T-helper 2 cell treated with Interferon-gamma antibody and Interleukin-4, amounts not matched to agents 100 ng/mL and 5 ng/mL, for 36 hours (primary cell): Measurements from ENCODE around the gene MKNK1. TPM values are rescaled to one million over a fixed set of nuclear protein-coding genes. Genes with fewer than 3 reads are reported as not detected.

ENCODE experiments used
- intact Hi-C: fragments of 100-400 bp; cut with micrococcal nuclease; formaldehyde crosslinking; loops from one replicate; pipeline ENCODE4 v1.15.1; 2023
- total RNA-seq: library from RNA; stranded (reverse); gene quantifications from 2 replicates; pipeline ENCODE4 v1.2.3, GENCODE V29; 2022

The MKNK1 gene
- total RNA-seq, 1 donor from 2014 or later: 75.4 TPM

DNA sequence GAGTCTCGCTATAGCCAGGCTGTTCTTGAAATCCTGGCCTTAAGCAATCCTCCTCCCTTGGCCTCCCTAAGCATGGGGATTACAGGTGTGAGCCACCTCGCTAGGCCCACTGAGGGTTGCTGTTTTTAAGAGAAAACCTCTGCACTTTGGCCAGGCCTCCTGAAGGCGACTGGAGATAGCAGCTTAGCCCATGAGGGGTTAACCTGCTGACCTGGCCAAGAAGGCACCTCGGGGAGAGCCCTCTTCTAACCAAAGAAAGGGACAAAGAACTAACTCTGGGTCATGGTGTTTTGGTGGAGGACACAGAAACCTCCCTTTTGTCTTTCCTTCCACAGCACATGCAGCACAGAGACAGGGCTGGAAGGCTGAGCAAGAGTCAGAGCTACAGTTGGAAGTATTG lies 35.0 kb downstream of the MKNK1 start:
- intact Hi-C loops: no loop called here

DNA sequence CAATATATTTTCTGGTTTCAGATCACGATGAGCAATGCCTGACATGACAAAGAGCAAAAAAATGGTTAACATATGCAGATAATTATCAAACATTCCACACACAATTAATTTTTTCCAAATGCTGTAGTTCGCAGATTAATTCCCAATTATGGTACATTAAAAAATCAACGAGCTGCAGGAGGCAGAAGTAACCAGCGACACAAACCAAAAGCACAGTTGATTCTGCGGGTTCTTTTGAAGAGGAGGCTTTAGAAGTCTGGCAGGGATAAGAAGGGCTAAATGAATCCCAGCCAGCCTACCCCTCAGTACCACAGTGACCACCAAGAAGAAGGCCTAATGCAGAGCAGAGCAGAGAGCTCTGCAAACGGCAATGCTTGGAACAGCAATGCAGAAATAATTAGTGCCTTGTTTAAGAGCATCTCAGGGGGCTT lies 35.6 kb downstream of the MKNK1 start:
- intact Hi-C loops: no loop called here

DNA sequence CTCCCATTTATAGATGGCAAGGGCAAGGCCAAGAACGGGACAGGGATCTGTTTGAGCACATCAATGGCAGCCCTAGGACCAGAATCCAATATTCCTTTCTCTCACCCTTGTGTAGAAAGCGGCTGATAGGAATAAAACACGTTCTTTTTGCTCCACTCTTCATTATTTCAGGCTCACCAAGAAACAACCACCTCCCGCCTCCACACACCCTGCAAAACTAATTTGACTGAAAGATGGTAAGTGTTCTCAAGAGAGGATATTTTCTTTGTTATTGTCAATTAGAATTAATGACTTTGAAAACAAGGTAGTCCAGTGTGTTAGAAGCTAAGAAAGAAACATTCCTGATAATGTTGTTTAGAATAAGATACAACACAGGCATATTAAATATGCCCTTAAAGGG lies 40.7 kb downstream of the MKNK1 start:
- intact Hi-C loops: no loop called here

GRCh38 chr1:46562498-46562897 lies 41.6 kb downstream of the MKNK1 start:
- intact Hi-C loops: no loop called here

DNA sequence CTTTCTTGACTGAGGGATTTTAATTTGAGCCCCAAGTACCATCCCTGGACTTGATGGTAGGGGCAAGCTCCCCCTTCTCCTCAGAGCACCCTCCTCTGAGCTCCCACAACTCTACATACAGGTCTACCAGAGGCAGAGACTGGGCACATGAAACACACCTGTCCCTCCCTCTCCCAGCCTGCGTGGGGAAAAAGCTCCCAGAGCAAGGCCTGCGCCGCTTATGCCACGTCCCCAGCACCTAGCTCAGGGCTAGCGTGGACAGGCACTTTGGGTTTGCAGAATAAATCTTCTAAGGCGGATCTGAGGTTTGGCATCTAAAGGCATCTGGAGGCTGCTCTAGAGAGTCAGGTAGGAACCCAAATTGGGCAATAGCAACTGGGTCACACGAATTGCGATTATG lies 45.1 kb downstream of the MKNK1 start:
- intact Hi-C loops: no loop called here

DNA sequence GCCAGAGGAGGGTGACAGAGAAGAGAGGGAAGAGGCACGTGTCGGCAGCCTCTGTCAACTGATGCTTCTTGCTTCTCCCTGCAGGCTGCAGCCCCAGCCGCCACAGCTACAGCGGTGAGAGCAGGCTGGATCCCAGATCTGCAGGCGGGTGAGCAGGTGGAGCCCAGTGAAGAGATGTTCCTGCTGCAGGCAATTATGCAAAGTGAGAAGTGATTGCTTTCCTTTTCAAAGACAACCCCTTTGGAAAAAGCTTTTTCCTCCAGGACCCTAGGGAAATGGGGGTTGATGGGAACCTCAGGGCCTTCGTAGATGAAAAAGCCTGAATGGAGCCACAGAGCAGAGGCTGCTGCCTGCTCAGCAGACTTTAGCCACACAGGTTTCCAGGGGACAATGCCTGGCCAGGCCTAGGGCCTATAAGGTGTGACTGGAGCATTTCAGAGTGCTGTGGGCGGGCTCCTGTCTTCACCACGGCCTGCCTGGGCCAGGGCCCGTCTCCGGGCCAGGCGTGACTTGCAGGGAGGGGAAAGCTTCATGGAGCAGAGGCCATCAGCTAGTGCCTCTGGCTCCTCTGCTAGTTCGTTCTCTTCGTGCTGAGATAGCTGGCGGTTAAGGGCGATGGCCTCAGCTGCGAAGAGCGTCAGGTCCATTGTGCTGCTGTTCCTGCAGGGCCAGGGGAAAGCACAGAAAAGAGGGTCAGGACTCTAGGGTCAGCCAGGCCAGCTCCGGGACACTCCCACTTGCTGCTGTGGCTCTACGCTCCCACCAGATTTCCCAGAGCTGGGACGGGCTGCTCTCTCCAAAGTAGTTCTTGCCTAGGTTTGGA lies 45.7 kb downstream of the MKNK1 start:
- intact Hi-C loops: no loop called here

DNA sequence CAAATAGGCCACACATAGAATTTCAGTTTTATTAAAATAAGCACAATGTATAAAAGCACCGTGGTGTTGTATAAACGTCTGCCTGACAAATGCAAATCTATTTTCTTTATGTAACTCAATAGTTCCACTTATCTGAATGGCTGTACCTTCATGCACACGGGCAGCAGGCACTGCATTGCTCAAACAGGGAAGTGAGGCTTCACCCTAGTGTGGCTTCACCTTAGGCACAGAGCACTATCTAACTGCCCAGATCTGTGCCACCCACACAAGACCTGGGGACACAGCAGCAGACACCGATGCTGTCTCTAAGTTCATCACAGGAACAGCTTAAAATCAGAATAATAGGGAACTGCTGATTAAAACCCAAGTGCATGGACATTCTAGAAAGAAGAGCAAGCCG lies 46.7 kb downstream of the MKNK1 start:
- intact Hi-C loops: no loop called here

DNA sequence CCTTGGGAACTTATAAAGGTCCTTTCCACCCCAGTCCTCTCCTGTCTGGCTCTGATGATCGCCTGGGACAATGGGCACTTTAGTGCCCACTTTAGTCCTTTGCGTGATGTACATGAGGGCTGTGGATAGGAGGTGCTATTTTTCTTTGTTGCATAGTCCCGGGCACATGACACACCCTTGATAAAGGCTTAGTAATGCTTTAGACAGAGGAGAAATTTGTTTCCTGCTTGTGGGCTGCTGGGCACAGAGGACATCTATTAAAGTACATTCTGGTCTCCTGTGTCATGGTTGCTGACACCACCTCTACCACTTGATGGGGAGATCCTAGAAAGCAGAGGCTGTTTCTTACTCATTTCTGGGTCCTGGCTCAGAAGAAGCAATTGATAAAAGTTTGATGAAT lies 47.2 kb downstream of the MKNK1 start:
- intact Hi-C loops: no loop called here

DNA sequence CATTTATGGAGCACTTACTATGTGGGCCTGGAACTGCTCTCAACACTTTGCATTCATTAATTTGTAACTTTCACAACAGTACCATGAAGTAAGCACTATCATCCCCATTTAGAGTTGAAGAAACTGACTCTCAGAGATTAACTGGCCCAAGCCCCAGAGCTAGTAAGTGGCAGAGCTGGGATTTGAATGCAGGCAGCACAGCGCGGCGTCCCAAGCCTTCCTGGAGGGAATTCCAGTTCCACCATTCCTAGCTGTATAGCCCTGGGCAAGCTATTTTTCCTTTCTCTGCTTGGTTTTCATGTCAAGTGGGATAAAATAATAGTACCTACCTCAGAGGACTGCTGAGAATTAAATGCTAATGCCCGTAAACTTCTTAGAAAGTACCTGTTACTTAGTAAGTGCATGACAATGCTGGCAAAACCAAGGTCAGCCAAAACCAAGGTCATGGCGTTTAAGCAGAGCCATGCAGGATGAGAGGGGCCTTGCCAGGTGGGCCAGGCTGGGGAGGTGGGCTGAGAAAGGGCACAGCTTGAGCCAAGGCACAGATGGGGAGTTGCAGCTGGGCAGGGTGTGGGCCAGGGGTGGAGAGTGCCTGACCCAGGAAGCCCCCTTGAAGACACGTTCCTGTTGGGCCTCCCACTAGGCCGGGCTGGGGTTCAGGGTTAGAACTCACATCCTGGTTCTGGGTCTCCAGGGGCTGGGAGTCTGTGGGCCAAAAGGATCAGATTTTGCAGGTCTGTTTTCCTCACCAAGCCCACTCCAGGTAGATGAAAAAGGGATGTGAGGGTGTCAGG lies 48.0 kb downstream of the MKNK1 start:
- intact Hi-C loops: no loop called here

- intact Hi-C loops: no loop called here
Observed at GRCh38 chr1:46554597-46555381, 49.3 kb downstream of the MKNK1 start.

GRCh38 chr1:46554236-46554596 lies 49.9 kb downstream of the MKNK1 start:
- intact Hi-C loops: no loop called here

GRCh38 chr1:46553506-46553905 lies 50.6 kb downstream of the MKNK1 start:
- intact Hi-C loops: no loop called here

- intact Hi-C loops: no loop called here
Observed at GRCh38 chr1:46552357-46553237, 51.5 kb downstream of the MKNK1 start.

GRCh38 chr1:46551597-46552095 lies 52.4 kb downstream of the MKNK1 start, which contains the start of gene KNCN:
Gene KNCN (minus strand): TSS chr1:46551647. CDS start chr1:46551215, 432 bp downstream.
- intact Hi-C loops: no loop called here

- intact Hi-C loops: no loop called here
Observed at GRCh38 chr1:46550751-46551231, 53.3 kb downstream of the MKNK1 start.

DNA sequence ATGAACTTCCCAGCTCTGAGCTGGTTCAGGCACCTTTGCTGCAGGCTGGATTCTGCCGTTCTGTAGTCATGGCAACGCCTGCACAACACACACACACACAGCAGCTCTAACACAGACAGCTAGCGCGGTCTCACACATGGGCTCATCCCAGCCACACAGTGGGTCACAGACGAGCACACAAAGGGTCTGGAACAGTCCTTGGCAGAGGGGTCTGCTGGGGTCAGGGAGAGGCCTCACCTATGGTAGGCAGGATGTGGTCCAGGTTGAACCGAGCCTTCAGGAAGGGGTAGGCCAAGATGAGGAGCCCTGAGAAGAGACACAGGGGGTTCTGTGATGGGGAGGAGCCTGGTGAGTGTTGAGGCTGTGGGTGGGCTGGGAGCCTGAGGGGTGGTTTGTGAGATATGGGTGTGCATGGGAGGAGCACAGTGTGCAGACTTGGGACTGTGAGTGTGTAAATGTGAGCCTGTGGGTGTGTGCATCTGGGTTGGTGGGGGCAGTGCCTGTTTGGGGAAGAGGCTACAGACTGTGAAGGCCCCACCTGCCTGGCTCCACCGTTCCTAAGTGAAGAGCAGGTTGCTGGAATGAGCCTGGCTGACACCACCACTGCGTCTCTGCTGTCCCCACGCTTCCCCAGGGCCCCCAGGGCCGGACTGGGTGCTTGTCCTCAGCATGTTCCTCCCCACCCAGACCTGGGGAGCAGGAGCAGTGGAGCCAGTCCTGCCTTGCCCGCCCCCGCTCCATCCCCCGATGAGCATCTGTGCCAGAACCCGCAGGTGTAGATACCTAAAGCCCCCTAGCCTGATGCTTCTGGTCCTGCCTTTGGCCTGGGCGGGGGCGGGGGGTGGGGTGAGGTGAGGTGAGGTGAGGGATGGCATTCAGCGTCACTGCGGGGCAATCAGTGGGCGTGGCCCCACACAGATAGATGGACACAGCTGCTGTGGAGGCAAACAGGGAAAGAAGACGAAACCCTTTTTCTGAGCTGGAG lies 54.1 kb downstream of the MKNK1 start:
- intact Hi-C loops: no loop called here

DNA sequence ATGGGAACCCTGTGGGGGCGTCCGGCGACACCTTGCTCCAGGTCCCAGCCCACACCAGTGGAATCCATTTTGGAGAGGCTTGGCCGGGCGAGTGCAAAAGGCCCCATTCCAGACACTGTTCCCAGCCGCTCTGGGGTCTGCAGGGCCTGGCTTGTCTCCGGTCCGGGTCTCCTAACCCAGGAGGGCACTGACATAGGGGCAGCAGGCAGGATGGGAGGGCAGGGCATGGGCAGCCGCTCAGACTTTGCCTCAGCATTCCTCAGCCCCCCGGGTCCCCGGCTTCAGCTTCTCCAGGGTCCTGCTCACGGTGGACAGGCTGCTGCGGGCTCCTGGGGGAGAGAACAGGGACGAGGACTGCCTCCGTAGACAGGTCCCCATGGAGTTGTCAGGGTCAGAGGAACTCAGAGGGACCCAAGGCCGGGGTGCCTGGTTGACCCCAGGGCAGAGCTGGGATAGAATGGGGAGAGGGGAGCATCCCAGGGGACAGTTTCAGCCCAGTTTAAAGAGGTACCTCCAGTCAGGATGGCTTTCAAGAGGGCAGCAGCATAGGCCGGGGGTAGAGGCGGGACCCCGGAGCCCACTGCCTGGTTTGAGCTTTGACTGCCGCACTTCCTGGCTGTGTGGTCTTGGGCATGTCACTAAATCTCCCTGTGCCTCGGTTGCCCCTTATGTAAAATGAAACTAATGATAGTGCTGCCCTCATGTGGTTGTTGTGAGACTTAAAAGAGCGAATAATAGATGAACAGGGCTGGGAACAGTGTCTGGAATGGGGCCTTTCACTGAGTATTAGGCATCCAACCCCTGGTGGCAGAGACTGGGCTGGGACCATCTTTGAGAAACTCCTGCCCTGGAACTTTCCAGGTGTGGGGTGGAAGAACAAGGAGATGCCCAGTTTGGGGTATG lies 56.3 kb downstream of the MKNK1 start:
- intact Hi-C loops: no loop called here

DNA sequence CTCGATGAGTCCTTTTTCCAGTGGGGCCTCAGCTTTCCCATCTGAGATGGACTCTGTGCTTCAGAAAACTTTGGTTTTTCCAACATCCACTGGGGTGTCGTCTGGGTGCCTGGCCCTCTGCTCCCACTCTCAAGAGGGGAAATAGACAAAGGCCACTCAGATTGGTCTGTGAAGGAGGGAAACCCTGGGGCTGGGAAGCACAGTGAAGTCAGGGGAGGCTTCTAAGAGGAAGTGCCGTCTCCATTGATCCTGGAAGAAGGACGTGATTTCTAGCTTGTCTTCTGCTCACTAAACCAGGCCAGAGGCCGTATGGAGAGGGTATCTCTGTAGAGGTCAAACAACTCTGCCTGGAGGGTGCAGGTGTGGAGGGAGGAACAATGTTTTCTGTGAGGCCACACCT lies 57.9 kb downstream of the MKNK1 start:
- intact Hi-C loops: no loop called here
